Omental fat pad (tissue), 4 donors: ENCODE results near the gene DLGAP1. TPM values are rescaled to one million over a fixed set of nuclear protein-coding genes. Genes with fewer than 3 reads are reported as not detected.

Experiments used
- ATAC-seq: fragments of 150-250 bp; one replicate; pipeline ENCODE4 v1.9.1; 2016; ENCODE audit warnings: mild to moderate bottlenecking, moderate library complexity; ENCODE audit not compliant: low FRiP score
- DNase-seq: peaks from one replicate; pipeline ENCODE4 v3.0.0-alpha.2; 2019; ENCODE audit warnings: low spot score
- CTCF ChIP-seq, 3 donors: fragments of 450-650 bp; IDR thresholded peaks; one replicate each; pipeline ENCODE4 v1.5.1; 2016 to 2017; ENCODE audit warnings: antibody characterized with exemption in 3 of 3, mild to moderate bottlenecking in 3 of 3, moderate library complexity in 2 of 3
- total RNA-seq, 4 donors: library from RNA; depleted of rRNA; stranded (reverse); fragments of >200 nt; gene quantifications; one replicate each; pipeline ENCODE4 v1.1.0, GENCODE V29; 2016

Gene DLGAP1
- total RNA-seq, 4 donors from 2014 or later = 1.5 to 8.0 (median 5.4) TPM

DNA sequence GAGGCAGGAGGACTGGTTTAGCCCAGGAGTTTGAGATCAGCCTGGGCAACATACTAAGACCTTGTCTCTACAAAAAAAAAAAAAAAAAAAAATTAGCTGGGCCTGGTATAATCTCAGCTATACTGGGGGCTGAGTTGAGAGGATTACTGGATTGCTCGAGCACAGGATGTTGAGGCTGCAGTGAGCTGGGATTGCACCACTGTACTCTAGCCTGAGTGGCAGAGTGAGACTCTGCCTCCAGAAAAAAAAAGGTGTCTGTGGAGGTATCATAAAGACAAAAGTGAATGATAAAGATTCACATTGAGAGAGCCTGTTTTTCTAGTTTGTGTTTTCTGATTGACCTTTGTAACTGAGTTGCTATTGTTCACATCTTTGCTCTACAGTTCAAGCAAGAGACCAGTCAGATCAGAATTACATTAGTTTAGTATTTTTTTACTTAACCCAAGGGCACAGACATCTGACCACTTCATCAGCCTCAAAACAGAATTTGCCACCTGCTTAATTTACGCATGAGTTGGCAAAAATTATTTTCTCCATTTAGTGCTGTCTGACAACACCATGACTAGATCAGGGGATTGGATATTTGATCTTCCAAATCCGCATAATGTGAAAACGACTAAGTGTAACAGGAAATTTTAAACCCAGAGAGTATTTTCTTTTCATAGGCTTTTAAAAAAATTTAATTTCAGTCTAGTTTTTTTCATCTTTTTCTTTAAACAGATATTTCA, 734.1 kb downstream of the DLGAP1 start:
- no peak for DNase-seq
- ATAC-seq = no peak
- TF ChIP-seq CTCF (IDR thresholded peaks at IDR 0.05) = no peak

DNA sequence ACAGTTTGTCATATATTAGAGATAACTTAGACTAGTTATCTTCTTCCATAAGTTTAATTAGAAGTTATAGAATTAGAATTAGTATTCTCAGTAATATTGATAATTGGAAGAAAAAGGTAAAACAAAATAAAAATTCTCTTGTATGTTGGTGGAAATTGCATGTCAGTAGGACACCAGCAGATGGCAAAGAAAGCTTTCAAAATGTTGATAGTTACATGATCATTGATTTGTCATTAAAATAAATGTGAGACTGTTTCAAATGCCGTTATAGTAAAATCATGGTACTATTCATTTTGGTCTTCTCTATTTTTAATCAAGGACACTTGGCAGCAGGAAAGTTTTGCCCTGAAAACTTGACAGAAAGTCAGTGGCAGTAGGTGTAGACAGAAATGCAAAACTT, 734.9 kb downstream of the DLGAP1 start:
- DNase-seq (no peak), ATAC-seq (no peak)
- no peak for TF ChIP-seq CTCF (IDR thresholded peaks at IDR 0.05)

GRCh38 chr18:3717376-3718025, 737.6 kb downstream of the DLGAP1 start:
- ATAC-seq (no peak), DNase-seq (no peak)
- no peak for TF ChIP-seq CTCF (IDR thresholded peaks at IDR 0.05)

- TF ChIP-seq CTCF (IDR thresholded peaks at IDR 0.05) = no peak
- ATAC-seq (no peak), DNase-seq (no peak)
Observed at GRCh38 chr18:3716116-3716660, 738.9 kb downstream of the DLGAP1 start.

- ATAC-seq (no peak), DNase-seq (no peak)
- no peak for TF ChIP-seq CTCF (IDR thresholded peaks at IDR 0.05)
Observed at GRCh38 chr18:3715231-3716080, 739.7 kb downstream of the DLGAP1 start.

DNA sequence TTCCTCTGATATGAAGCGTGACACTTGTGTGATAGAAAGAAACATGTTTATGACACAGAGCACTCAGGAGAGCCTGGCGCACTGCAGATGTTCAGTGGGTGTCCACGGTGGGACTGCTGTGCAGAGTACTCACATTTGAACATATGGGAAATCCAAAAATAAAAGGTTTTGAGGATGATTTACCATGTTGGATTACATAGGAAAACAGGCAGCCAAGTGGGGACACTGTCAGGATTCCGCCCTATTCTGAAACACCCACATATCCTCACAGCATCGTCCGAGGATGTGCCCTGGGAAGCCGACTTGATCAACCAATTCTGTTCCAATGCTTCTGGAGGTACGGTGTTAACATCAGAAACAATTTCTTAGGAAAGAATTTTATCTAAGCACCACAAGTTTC, 741.4 kb downstream of the DLGAP1 start:
- TF ChIP-seq CTCF (IDR thresholded peaks at IDR 0.05) = no peak
- ATAC-seq (no peak), DNase-seq (no peak)
